Measurements from ENCODE around the gene MUCL3. TPM values are rescaled to one million over a fixed set of nuclear protein-coding genes. Genes with fewer than 3 reads are reported as not detected.

The MUCL3 gene
- total and polyA plus RNA-seq, 2 of the 8 experiments (the other 6 are each of a cell fraction or from before 2014, with no cell fraction given) = 0.15 to 0.37 TPM

DNA sequence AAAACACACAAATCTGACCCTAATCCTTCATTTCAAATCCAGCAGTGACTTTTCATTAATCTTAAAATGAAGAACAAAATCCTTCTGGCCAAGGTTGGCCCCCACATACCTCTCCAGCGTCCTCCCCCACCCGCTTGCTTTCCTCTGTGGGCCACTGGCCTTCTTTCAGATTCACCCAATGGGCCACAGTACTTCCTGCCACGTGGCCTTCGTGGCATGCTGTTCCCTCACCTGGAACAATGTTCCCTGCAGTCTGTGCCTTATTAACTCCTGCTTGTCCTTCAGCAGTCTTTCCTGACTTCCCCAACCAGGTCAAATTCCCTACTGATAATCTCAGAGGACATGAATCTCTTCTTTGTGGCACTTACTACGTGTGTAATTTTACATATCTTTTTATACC lies 38.1 kb upstream of the MUCL3 start:
- no peak overlapping the region for H3K4me3 ChIP-seq (ENCODE audit: extremely low read depth in 1 of 4, insufficient read depth in 2 of 4, low read depth in 3 of 4, low read length in 4 of 4)
- no peaks in the 10 kb centered on the region for H3K79me2 ChIP-seq (ENCODE audit: control insufficient read depth in 1 of 2, insufficient read depth in 2 of 2, low read length in 2 of 2)
- no peak overlapping the region for H3K27ac ChIP-seq (ENCODE audit: low read depth, low read length)
- CTCF ChIA-PET (ENCODE audit: partially characterized antibody) = interaction anchor here (1.0 to 4.1 kb wide), 5 partner anchors 9 to 170 kb away, joined by 3 to 9 read pairs (median 4); no protein-coding TSS in a partner anchor
- 0 out of 2 replicates have a peak, but pooled peaks cover 2% of the 10 kb centered on the region for H3K79me1 ChIP-seq (ENCODE audit: low read depth, low read length)
- no peak overlapping the region for H3K4me2 ChIP-seq (ENCODE audit: insufficient read depth in 1 of 2, low read depth in 2 of 2, low read length in 2 of 2)
- no peak overlapping the region for H2AK5ac ChIP-seq (ENCODE audit: low read depth, low read length)
- H3K14ac ChIP-seq (ENCODE audit: insufficient read length) = no peak overlapping the region
- H2BK120ac ChIP-seq (replicated peaks; ENCODE audit: low read depth, low read length) = no peak overlapping the region
- 0 out of 2 replicates have a peak overlapping the region, but pooled peaks have one; percentile 60 for H2BK12ac ChIP-seq (ENCODE audit: low read depth, low read length)
- H3K9ac ChIP-seq (replicated peaks in 1 of 4; ENCODE audit: extremely low read depth in 1 of 4, low read depth in 3 of 4, low read length in 3 of 4) = no peak overlapping the region
- no peaks in the 10 kb centered on the region for H4K20me1 ChIP-seq (replicated peaks in 1 of 2; ENCODE audit: control insufficient read depth in 1 of 2, insufficient read depth in 2 of 2, low read length in 2 of 2)
- POLR2A ChIA-PET (ENCODE audit: partially characterized antibody) = interaction anchor here (0.9 to 5.4 kb wide), 5 partner anchors 10 to 98 kb away, joined by 3 to 22 read pairs (median 4); partner anchors contain the start of genes DDR1 and VARS2
- H2BK20ac ChIP-seq (ENCODE audit: low read length) = no peak overlapping the region
- no peaks in the 10 kb centered on the region; the same call in 1 of the 2 replicates for H3K23me2 ChIP-seq (ENCODE audit: low read depth, low read length)
- H3K27me3 ChIP-seq (replicated peaks in 1 of 4; ENCODE audit: control insufficient read depth in 3 of 4, extremely low read depth in 1 of 4, insufficient read depth in 3 of 4, low read length in 3 of 4) = no peaks in the 10 kb centered on the region
- no peaks in the 10 kb centered on the region for H3K9me3 ChIP-seq (ENCODE audit: insufficient read depth in 2 of 2, low read depth in 1 of 2, low read length in 1 of 2)
- no peak overlapping the region for H3K56ac ChIP-seq (replicated peaks; ENCODE audit: insufficient read length, low read depth, low read length)
- H4K8ac ChIP-seq (ENCODE audit: extremely low read depth, insufficient read depth, low read length) = no peak overlapping the region
- 0 out of 7 replicates have a peak, but pooled peaks cover 0 to 2% (median 0%) of the 10 kb centered on the region in 4 experiments for H3K4me1 ChIP-seq (replicated peaks in 1 of 4; ENCODE audit: control insufficient read depth in 3 of 4, insufficient read depth in 4 of 4, low read length in 3 of 4)
- no peak overlapping the region for H4K91ac ChIP-seq (replicated peaks; ENCODE audit: insufficient read length, low read length)
- H3K18ac ChIP-seq (ENCODE audit: extremely low read depth, low read length) = no peak overlapping the region
- FAIRE-seq = no peak
- no peak overlapping the region for H2AFZ ChIP-seq (ENCODE audit: low read length)
- H3K23ac ChIP-seq (ENCODE audit: insufficient read length) = no peak overlapping the region
- H2BK15ac ChIP-seq (ENCODE audit: low read length) = no peak overlapping the region
- TF ChIP-seq EGR1 (IDR thresholded peaks at IDR 0.05; ENCODE audit: borderline replicate concordance, low read depth, low read length) (no peak), GTF2F1 (IDR thresholded peaks at IDR 0.05; ENCODE audit: borderline replicate concordance, low read depth, low read length) (no peak), SIN3A (conservative IDR thresholded peaks at IDR 0.05 in 1 of 2, IDR thresholded peaks at IDR 0.05 in 1 of 2; ENCODE audit: low read depth in 1 of 2, low read length in 2 of 2) (no peak), HDAC2 (IDR thresholded peaks at IDR 0.05; ENCODE audit: borderline replicate concordance in 1 of 2, low read depth in 2 of 2, low read length in 2 of 2) (no peak), MAFK (IDR thresholded peaks at IDR 0.05; ENCODE audit: low read depth, low read length) (no peak), KDM1A (IDR thresholded peaks at IDR 0.05; ENCODE audit: borderline replicate concordance, low read length) (no peak), ZNF274 (IDR thresholded peaks at IDR 0.05; ENCODE audit: borderline replicate concordance, extremely low read depth, low read length) (no peak)
- H3K36me3 ChIP-seq (ENCODE audit: control insufficient read depth in 2 of 4, insufficient read depth in 4 of 4, low read length in 3 of 4) = peaks cover 11 to 25% (median 22%) of the 10 kb centered on the region in 4 experiments
- no peak overlapping the region for H4K5ac ChIP-seq (ENCODE audit: insufficient read length, low read depth, low read length)
- H2BK5ac ChIP-seq (ENCODE audit: low read depth, low read length) = no peak overlapping the region
- 82% methylated on average over 5 of the region's 5 CpGs; no CpG with 5 or more reads in 1 of the 2 experiments for WGBS, 2 experiments (ENCODE audit: extremely low coverage in 1 of 2, insufficient coverage in 1 of 2, insufficient read length in 1 of 2, insufficient replicate concordance in 2 of 2, low coverage in 1 of 2, low lambda C conversion rate in 2 of 2, missing lambda C conversion rate in 1 of 2)
- no peak for DNase-seq (ENCODE audit: low read depth in 1 of 2, low spot score in 2 of 2)
- no peak overlapping the region for H3K4ac ChIP-seq (replicated peaks; ENCODE audit: insufficient read length, low read depth, low read length)

All from H1 (cell line).